ENCODE measurements around the gene TCF12. TPM values are rescaled to one million over a fixed set of nuclear protein-coding genes. Genes with fewer than 3 reads are reported as not detected.

Gene TCF12
- total RNA-seq, 2 donors from 2014 or later = 91.8 to 107 TPM

DNA sequence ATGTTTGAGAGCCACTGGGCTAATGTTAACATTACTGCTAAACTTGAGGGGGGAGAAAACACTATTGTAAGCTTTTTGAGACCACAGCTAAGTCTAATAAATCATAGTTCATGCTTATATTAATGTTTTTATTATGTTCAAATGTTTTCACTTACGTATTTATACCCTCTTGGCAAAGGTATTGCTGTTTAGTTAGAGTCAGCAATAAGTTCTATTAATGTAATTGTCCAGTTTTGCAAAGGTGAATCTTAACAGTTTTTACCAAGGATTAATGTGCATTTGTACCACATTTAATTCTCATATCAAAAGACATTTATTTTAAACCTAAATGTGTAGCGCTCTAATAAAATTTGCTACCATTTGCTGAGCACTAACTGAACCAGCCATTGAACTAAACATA, 251.2 kb downstream of the TCF12 start:
- no peak for DNase-seq (ENCODE audit: low spot score)

DNA sequence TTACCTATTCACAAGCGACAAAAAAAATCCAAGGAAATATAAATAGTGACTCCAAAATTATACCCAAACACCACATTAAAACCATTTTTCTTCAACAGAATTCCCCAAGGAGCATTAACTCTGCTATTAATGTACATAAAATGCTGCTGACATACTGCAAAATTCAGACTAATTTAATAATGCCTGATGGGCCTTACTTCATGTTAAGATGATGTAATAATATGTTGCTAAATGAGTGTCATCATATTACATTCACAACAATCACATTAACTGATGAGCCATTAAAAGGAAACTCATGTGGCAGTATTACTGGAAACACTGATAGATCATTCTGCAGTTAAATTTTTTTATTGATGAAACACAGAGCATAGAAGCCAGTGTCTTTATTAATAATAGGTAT, 253.0 kb downstream of the TCF12 start:
- H3K4me3 ChIP-seq = no peak overlapping the region
- H3K36me3 ChIP-seq = no peaks in the 10 kb centered on the region
- H3K9me3 ChIP-seq = no peaks in the 10 kb centered on the region
- H3K4me1 ChIP-seq (ENCODE audit: control insufficient read depth in 1 of 2, low read depth in 2 of 2) = no peaks in the 10 kb centered on the region
- TF ChIP-seq CTCF (IDR thresholded peaks at IDR 0.05) = no peak
- ATAC-seq (ENCODE audit: insufficient number of reproducible peaks, low FRiP score, low read depth) (no peak), DNase-seq (ENCODE audit: low spot score) (no peak)
- no peaks in the 10 kb centered on the region for H3K27me3 ChIP-seq (replicated peaks; ENCODE audit: insufficient read depth)
- H3K27ac ChIP-seq = no peak overlapping the region

More for the DNA sequence above, 251.2 kb downstream of the TCF12 start:
- Histone ChIP-seq H3K27ac (no peak overlapping the region), H3K27me3 (replicated peaks; ENCODE audit: insufficient read depth) (no peaks in the 10 kb centered on the region), H3K36me3 (no peaks in the 10 kb centered on the region), H3K9me3 (no peaks in the 10 kb centered on the region), H3K4me1 (ENCODE audit: control insufficient read depth in 1 of 2, low read depth in 2 of 2) (no peaks in the 10 kb centered on the region), H3K4me3 (no peak overlapping the region)
- no peak for ATAC-seq (ENCODE audit: insufficient number of reproducible peaks, low FRiP score, low read depth)
- no peak for TF ChIP-seq CTCF (IDR thresholded peaks at IDR 0.05)

GRCh38 chr15:57172925-57173324, 254.5 kb downstream of the TCF12 start:
- no peaks in the 10 kb centered on the region for H3K9me3 ChIP-seq
- no peak for TF ChIP-seq CTCF (IDR thresholded peaks at IDR 0.05)
- DNase-seq (ENCODE audit: low spot score) = no peak
- ATAC-seq (ENCODE audit: insufficient number of reproducible peaks, low FRiP score, low read depth) = no peak
- no peaks in the 10 kb centered on the region for H3K4me1 ChIP-seq (ENCODE audit: control insufficient read depth in 1 of 2, low read depth in 2 of 2)
- no peak overlapping the region for H3K4me3 ChIP-seq
- H3K27ac ChIP-seq = no peak overlapping the region
- no peaks in the 10 kb centered on the region for H3K27me3 ChIP-seq (replicated peaks; ENCODE audit: insufficient read depth)
- H3K36me3 ChIP-seq = no peaks in the 10 kb centered on the region

- no peaks in the 10 kb centered on the region for H3K27me3 ChIP-seq (replicated peaks; ENCODE audit: insufficient read depth)
- ATAC-seq (ENCODE audit: insufficient number of reproducible peaks, low FRiP score, low read depth) (no peak), DNase-seq (ENCODE audit: low spot score) (no peak)
- no peak for TF ChIP-seq CTCF (IDR thresholded peaks at IDR 0.05)
- no peaks in the 10 kb centered on the region for H3K36me3 ChIP-seq
- no peak overlapping the region for H3K27ac ChIP-seq
- no peak overlapping the region for H3K4me3 ChIP-seq
- peaks cover 0 to 6% of the 10 kb centered on the region in 2 donors for H3K4me1 ChIP-seq (ENCODE audit: control insufficient read depth in 1 of 2, low read depth in 2 of 2)
- H3K9me3 ChIP-seq = no peaks in the 10 kb centered on the region
Measured at GRCh38 chr15:57183041-57183440, 264.6 kb downstream of the TCF12 start.

- ATAC-seq (ENCODE audit: insufficient number of reproducible peaks, low FRiP score, low read depth) (no peak), DNase-seq (ENCODE audit: low spot score) (no peak)
- Histone ChIP-seq H3K9me3 (no peaks in the 10 kb centered on the region), H3K4me3 (no peak overlapping the region), H3K27ac (no peak overlapping the region), H3K36me3 (no peaks in the 10 kb centered on the region), H3K4me1 (ENCODE audit: control insufficient read depth in 1 of 2, low read depth in 2 of 2) (peaks cover 0 to 6% of the 10 kb centered on the region in 2 donors), H3K27me3 (replicated peaks; ENCODE audit: insufficient read depth) (no peaks in the 10 kb centered on the region)
- TF ChIP-seq CTCF (IDR thresholded peaks at IDR 0.05) = no peak
Measured at GRCh38 chr15:57183614-57184344, 265.3 kb downstream of the TCF12 start.
